Progenitor cell of endocrine pancreas (in vitro differentiated cells): ENCODE results near the gene EVL. TPM values are rescaled to one million over a fixed set of nuclear protein-coding genes. Genes with fewer than 3 reads are reported as not detected.
"Not testable (repeated sequence)": the region's sequence is repeated elsewhere in the genome, so short reads cannot be mapped to it uniquely, and the experiment has no call there.

Source experiments
- DNase-seq: peaks from one replicate; pipeline ENCODE4 v3.0.0; 2021; ENCODE audit warnings: low spot score; ENCODE audit not compliant: unreplicated experiment
- H3K27ac Mint-ChIP-seq: 2 replicates; pipeline ENCODE4 v1.8.0; 2021; ENCODE audit warnings: mild to moderate bottlenecking, moderate library complexity, mixed read lengths
- H3K27me3 Mint-ChIP-seq: 2 replicates; pipeline ENCODE4 v1.8.0; 2021; ENCODE audit warnings: mixed read lengths
- H3K36me3 Mint-ChIP-seq: 2 replicates; pipeline ENCODE4 v1.8.0; 2022; ENCODE audit warnings: mixed read lengths; ENCODE audit not compliant: insufficient read depth
- H3K4me1 Mint-ChIP-seq: 2 replicates; pipeline ENCODE4 v1.8.0; 2021; ENCODE audit warnings: low read depth, mixed read lengths
- H3K4me3 Mint-ChIP-seq: 2 replicates; pipeline ENCODE4 v1.8.0; 2021; ENCODE audit warnings: low read depth, mild to moderate bottlenecking, moderate library complexity, mixed read lengths
- H3K9me3 Mint-ChIP-seq: 2 replicates; pipeline ENCODE4 v1.8.0; 2021; ENCODE audit warnings: low read depth, mixed read lengths
- total RNA-seq: library from RNA; stranded (reverse); gene quantifications from 2 replicates; pipeline ENCODE4 v1.2.1, GENCODE V29; 2021
- TF ChIP-seq, protein P1 (sequence below): fragments of 200-600 bp; sonication (generic); IDR thresholded peaks from one replicate; pipeline ENCODE4 v1.5.0; 2021; ENCODE audit warnings: antibody characterized with exemption, mild to moderate bottlenecking; ENCODE audit not compliant: unreplicated experiment

EVL gene
- total RNA-seq, 1 donor from 2014 or later, result 207 TPM

GRCh38 chr14:100155049-100155621, 89.9 kb downstream of the EVL start:
- Mint-ChIP-seq H3K27me3 (peaks cover 23% of the 10 kb centered on the region), H3K4me3 (no peak overlapping the region), H3K4me1 (peaks cover 10% of the 10 kb centered on the region), H3K36me3 (peaks cover 2% of the 10 kb centered on the region), H3K9me3 (peaks cover 5% of the 10 kb centered on the region), H3K27ac (no peak overlapping the region)
- DNase-seq, result peak; percentile 26
- TF ChIP-seq, protein P1, sequence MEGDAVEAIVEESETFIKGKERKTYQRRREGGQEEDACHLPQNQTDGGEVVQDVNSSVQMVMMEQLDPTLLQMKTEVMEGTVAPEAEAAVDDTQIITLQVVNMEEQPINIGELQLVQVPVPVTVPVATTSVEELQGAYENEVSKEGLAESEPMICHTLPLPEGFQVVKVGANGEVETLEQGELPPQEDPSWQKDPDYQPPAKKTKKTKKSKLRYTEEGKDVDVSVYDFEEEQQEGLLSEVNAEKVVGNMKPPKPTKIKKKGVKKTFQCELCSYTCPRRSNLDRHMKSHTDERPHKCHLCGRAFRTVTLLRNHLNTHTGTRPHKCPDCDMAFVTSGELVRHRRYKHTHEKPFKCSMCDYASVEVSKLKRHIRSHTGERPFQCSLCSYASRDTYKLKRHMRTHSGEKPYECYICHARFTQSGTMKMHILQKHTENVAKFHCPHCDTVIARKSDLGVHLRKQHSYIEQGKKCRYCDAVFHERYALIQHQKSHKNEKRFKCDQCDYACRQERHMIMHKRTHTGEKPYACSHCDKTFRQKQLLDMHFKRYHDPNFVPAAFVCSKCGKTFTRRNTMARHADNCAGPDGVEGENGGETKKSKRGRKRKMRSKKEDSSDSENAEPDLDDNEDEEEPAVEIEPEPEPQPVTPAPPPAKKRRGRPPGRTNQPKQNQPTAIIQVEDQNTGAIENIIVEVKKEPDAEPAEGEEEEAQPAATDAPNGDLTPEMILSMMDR, result peak; percentile 64

GRCh38 chr14:100155756-100156616, 90.8 kb downstream of the EVL start:
- peaks cover 2% of the 10 kb centered on the region for H3K36me3 Mint-ChIP-seq
- peaks cover 5% of the 10 kb centered on the region for H3K9me3 Mint-ChIP-seq
- H3K4me1 Mint-ChIP-seq, result peaks cover 10% of the 10 kb centered on the region
- H3K27me3 Mint-ChIP-seq, result peaks cover 31% of the 10 kb centered on the region
- DNase-seq, result no peak
- no peak overlapping the region for H3K27ac Mint-ChIP-seq
- TF ChIP-seq, protein P1, result no peak
- H3K4me3 Mint-ChIP-seq, result no peak overlapping the region

DNA sequence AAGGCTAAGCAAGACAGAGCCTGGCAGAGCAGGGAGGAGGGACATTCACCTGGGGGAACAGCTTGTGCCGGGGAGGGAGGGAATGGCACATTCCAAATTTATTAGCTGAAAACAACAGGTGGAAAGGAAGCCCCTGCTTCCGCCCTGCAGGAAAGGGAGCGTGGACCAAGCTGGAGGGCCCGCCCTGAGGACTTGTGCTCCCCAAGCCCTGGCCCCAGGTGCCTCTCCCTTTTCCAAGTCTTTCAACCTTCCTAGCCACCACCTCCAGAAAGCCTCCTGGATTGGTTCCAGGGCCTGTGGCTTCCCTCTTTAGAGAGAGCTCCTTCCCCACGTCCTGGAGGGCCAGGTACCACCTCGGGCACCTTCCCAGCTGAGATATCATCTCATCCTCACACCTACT, 91.6 kb downstream of the EVL start:
- Mint-ChIP-seq H3K4me3 (no peak overlapping the region), H3K36me3 (peaks cover 2% of the 10 kb centered on the region), H3K4me1 (peaks cover 10% of the 10 kb centered on the region), H3K27me3 (peaks cover 37% of the 10 kb centered on the region), H3K9me3 (peaks cover 5% of the 10 kb centered on the region), H3K27ac (no peak overlapping the region)
- no peak for DNase-seq
- TF ChIP-seq, protein P1, result no peak

- H3K4me3 Mint-ChIP-seq, result not testable (repeated sequence)
- H3K27me3 Mint-ChIP-seq, result peaks cover 36% of the 10 kb centered on the region
Measured at GRCh38 chr14:100157548-100158232, 92.5 kb downstream of the EVL start.

DNA sequence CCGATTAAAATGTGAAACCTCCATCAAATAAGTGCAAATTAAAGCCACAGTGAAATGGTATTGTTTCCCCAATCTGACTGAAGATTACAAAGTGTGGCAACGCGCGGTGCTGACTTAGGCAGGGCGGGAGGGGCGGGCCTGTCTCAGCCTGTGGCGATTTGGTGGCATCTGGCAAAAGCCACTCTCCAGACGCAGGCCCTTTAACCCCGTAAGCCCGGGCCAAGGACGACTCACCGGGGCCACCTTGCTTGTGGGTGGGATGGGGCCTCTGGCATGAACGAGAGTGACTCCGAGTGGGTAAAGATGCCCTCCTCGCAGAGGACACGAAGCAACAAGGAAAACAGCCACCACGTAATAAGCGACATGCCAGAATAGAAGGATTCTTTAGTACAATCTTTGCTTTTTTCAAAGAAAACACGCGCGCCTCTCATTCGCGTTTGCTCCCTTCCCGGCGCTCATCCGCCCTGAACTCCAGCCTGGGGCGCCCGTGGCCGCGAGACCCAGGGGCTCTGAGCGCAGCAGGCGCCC, 93.4 kb downstream of the EVL start:
- DNase-seq, result no peak

More at GRCh38 chr14:100157548-100158232, 92.5 kb downstream of the EVL start:
- not testable (repeated sequence) for DNase-seq, H3K9me3 Mint-ChIP-seq, H3K27ac Mint-ChIP-seq, H3K36me3 Mint-ChIP-seq
- peaks cover 10% of the 10 kb centered on the region for H3K4me1 Mint-ChIP-seq

More for the DNA sequence above, 93.4 kb downstream of the EVL start:
- H3K9me3 Mint-ChIP-seq, result peaks cover 5% of the 10 kb centered on the region
- peak overlapping the region; percentile 50 for H3K4me3 Mint-ChIP-seq
- peaks cover 2% of the 10 kb centered on the region for H3K36me3 Mint-ChIP-seq
- no peak overlapping the region for H3K27ac Mint-ChIP-seq
- peaks cover 40% of the 10 kb centered on the region for H3K27me3 Mint-ChIP-seq
- peaks cover 10% of the 10 kb centered on the region for H3K4me1 Mint-ChIP-seq
- TF ChIP-seq, protein P1, result no peak
